DMS53 treated with DMSO at 0.1 percent for 48 hours (cell line): Measurements from ENCODE around the gene DAP3.
"Not testable (repeated sequence)": the region's sequence is repeated elsewhere in the genome, so short reads cannot be mapped to it uniquely, and the experiment has no call there.

Experiments used
- DNase-seq: peaks from one replicate; lab custom pipeline; 2025; ENCODE audit not compliant: unreplicated experiment; lab: John Stamatoyannopoulos, UW

The DAP3 gene

DNA sequence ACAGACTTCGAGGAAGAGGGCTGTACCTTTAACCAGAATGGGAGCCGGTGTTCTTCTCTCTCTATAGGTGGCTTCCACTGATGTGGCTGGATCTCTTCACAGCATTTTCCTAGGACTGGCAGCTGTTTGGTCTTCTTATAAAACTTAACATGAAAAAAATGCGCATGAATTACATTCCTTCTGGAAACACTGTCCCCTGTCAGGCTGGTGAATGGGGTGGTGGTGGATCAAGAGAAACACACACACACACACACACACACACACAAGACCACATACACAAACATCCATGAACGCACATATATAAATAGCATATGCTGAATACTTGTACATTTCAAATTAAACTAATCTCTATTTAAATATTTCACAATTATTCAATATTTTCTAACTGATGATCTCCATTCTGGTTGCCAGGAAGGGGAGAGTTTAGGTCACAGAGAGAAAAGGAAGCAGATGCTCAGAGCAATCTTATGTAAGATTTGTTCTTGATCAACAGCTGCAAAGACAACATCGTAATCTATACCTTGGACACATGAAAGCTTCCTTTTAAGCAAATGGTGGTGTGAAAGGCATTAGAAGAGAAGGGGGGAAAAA, 78.6 kb downstream of the DAP3 start:
- not testable (repeated sequence) for DNase-seq

DNA sequence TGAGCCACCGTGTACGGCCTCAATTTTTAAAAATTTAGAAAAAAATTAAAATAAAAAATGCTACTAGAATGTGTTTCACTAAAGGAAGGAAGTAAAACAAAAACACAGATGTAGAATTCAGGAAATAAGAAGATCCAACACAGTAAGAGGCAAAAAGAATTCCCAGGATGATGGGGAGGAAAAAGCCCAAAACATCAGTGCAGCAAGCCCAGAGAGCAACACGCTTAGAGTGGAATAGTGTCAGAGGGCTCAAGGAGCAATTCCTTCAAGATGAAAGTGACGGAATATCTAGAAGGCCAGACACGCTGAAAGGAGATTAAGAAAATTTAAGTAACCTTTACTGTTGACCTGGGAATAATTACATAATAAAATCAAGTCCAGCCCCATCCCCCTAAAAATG, 80.4 kb downstream of the DAP3 start:
- no peak for DNase-seq

DNA sequence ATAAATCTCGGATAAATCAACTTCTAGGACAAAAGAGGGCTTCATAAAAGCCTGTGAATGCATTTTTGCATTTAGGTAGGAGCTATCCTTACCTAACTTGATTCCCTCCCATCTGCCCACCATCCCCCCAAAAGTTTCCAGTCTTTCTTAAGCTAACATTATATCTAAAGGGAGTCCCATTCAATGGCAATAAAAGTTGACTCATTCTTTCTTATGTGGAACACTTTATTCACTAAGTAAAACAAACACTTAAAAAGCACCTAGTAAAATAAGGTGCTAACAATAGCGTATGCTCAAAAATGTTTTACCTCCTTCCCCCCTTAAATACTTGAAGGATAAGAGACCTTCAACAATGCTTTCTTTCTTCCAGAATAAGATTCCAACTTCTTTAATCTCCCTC, 84.3 kb downstream of the DAP3 start:
- no peak for DNase-seq

DNA sequence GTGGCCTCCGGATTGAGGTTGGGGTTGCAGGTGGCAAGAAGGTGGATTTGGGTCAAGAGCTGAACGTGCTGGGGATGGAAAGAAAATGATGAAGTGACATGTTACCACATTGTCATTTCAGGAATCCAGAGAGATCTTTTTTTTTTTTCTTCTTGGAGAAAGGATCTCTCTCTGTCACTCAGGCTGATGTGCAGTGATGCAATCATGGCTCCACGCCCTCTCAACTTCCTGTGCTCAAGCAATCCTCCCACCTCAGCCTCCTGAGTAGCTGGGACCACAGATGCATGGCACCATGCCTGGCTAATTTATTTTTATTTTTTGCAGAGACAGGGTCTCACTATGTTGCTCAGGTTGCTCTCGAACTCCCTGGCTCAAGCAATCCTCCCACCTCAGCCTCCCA, 87.5 kb downstream of the DAP3 start:
- DNase-seq, result no peak

DNA sequence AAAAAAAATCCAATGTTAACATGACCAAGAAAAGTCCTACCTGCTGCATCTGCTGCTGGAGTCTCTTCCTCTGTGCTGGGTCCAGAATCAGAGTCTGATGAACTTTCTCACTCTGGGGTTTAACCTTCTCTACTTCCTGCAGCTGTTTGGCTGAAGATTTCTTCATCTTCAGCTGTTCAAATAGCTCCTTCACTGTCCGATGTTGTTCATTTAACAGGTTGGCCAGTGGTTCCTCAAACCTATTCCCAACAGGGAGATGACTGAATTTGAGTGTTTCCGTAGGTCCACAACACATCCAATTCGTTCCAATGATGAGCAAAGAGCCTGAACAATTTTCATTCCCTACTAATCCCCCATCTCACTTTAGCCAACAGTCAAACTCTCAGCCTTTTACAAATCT, 88.7 kb downstream of the DAP3 start:
- DNase-seq, result no peak
